Measurements from ENCODE around the gene CTBP1.

The CTBP1 gene

DNA sequence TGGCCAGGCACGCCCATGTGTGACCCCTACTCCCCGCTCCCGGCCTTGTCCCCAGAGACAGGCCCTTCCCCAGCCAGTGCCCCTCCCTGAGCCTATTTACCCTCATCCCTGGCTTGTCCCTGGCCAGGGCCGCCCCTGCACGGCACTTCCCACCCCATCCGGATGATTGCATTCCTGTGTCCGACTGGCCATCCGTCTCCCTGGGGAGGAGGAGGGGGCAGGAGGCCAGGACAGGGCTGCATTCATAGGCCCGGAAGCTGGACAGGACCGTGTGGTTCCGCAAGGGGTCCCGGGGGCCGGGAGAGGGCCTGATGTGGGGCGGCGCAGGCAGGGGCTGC, 22.8 kb downstream of the CTBP1 start:
- Histone ChIP-seq H4K20me1 (ENCODE audit: insufficient read depth, low read length, poor library complexity, severe bottlenecking) (peaks cover 4% of the 10 kb centered on the region), H3K9me3 (ENCODE audit: insufficient read depth, low read depth, low read length) (no peaks in the 10 kb centered on the region), H2AFZ (ENCODE audit: low read length) (no peak overlapping the region), H3K9ac (ENCODE audit: low read depth, low read length, poor library complexity, severe bottlenecking) (no peak overlapping the region), H3K9me2 (replicated peaks; ENCODE audit: low read depth, low read length) (no peaks in the 10 kb centered on the region), H3K36me3 (ENCODE audit: insufficient read depth, low read length) (peaks cover 75% of the 10 kb centered on the region; the same call in 1 of the 2 replicates), H3K4me2 (ENCODE audit: low read depth, low read length, poor library complexity, severe bottlenecking) (no peak overlapping the region), H3K4me3 (ENCODE audit: low read length, poor library complexity, severe bottlenecking) (no peak overlapping the region), H3K79me2 (ENCODE audit: insufficient read depth, low read length) (no peaks in the 10 kb centered on the region; the same call in 1 of the 2 replicates), H3K4me1 (ENCODE audit: insufficient read depth, low read length, poor library complexity, severe bottlenecking) (no peaks in the 10 kb centered on the region), H3K27me3 (ENCODE audit: insufficient read depth, low read length, poor library complexity, severe bottlenecking) (no peaks in the 10 kb centered on the region), H3F3A (ENCODE audit: low read depth) (no peaks in the 10 kb centered on the region)
- TF ChIP-seq, protein P1, sequence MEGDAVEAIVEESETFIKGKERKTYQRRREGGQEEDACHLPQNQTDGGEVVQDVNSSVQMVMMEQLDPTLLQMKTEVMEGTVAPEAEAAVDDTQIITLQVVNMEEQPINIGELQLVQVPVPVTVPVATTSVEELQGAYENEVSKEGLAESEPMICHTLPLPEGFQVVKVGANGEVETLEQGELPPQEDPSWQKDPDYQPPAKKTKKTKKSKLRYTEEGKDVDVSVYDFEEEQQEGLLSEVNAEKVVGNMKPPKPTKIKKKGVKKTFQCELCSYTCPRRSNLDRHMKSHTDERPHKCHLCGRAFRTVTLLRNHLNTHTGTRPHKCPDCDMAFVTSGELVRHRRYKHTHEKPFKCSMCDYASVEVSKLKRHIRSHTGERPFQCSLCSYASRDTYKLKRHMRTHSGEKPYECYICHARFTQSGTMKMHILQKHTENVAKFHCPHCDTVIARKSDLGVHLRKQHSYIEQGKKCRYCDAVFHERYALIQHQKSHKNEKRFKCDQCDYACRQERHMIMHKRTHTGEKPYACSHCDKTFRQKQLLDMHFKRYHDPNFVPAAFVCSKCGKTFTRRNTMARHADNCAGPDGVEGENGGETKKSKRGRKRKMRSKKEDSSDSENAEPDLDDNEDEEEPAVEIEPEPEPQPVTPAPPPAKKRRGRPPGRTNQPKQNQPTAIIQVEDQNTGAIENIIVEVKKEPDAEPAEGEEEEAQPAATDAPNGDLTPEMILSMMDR (conservative IDR thresholded peaks at IDR 0.05; ENCODE audit: low read length) = no peak
- TF ChIP-seq EZH2phosphoT487 (IDR thresholded peaks at IDR 0.05; ENCODE audit: borderline replicate concordance) = no peak

DNA sequence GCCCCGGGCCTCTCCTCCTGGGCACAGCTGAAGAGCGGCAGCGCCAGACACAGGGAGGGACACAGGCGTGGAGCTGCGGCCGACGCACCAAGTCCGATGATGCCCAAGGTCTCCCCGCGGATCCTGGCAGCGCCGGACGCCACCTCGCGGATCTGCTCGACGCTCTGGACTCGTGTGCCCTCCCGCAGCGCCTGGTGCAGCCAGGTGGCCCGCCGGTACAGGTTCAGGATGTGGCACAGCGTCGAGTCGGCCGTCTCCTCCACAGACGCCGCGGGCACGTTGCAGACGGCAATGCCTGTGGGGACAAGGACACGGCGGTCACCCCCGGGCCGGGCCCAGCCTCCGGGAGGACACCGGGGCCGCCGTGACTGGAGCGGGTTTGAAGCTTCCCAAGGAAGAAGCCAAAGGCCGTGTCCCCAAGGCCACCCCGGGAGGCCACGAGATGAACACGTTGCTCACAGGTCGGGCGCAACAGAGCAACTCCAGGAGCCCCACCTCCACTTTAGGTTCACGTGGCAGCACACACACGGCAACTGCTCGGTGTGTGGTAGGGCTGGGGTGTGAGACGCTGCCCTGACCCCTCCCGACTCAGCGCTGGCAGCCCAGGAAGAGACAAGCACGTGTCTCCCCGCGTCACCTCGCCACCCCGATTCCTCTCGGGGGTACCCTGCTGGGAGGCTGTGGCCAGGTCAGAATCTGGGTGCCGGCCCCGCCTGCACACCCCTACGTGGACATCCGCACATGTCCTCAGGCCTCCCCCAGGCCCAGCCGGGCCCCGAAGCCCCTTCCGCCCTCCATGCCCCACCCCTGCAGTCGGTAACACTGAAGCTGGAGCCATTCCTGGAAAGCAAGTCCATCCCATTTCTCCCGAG, 23.4 kb downstream of the CTBP1 start:
- no peak overlapping the region for H3K9ac ChIP-seq (ENCODE audit: low read depth, low read length, poor library complexity, severe bottlenecking)
- no peak overlapping the region for H3K4me3 ChIP-seq (ENCODE audit: low read length, poor library complexity, severe bottlenecking)
- H3K36me3 ChIP-seq (ENCODE audit: insufficient read depth, low read length) = peaks cover 72% of the 10 kb centered on the region; the same call in 1 of the 2 replicates
- TF ChIP-seq EZH2phosphoT487 (IDR thresholded peaks at IDR 0.05; ENCODE audit: borderline replicate concordance) = no peak
- TF ChIP-seq, protein P1 (conservative IDR thresholded peaks at IDR 0.05; ENCODE audit: low read length) = no peak
- no peaks in the 10 kb centered on the region for H3K9me2 ChIP-seq (replicated peaks; ENCODE audit: low read depth, low read length)
- no peaks in the 10 kb centered on the region for H3F3A ChIP-seq (ENCODE audit: low read depth)
- no peaks in the 10 kb centered on the region for H3K27me3 ChIP-seq (ENCODE audit: insufficient read depth, low read length, poor library complexity, severe bottlenecking)
- H4K20me1 ChIP-seq (ENCODE audit: insufficient read depth, low read length, poor library complexity, severe bottlenecking) = peaks cover 4% of the 10 kb centered on the region
- H3K9me3 ChIP-seq (ENCODE audit: insufficient read depth, low read depth, low read length) = no peaks in the 10 kb centered on the region
- H3K4me1 ChIP-seq (ENCODE audit: insufficient read depth, low read length, poor library complexity, severe bottlenecking) = no peaks in the 10 kb centered on the region
- no peak overlapping the region for H2AFZ ChIP-seq (ENCODE audit: low read length)
- H3K4me2 ChIP-seq (ENCODE audit: low read depth, low read length, poor library complexity, severe bottlenecking) = no peak overlapping the region
- no peaks in the 10 kb centered on the region; the same call in 1 of the 2 replicates for H3K79me2 ChIP-seq (ENCODE audit: insufficient read depth, low read length)

DNA sequence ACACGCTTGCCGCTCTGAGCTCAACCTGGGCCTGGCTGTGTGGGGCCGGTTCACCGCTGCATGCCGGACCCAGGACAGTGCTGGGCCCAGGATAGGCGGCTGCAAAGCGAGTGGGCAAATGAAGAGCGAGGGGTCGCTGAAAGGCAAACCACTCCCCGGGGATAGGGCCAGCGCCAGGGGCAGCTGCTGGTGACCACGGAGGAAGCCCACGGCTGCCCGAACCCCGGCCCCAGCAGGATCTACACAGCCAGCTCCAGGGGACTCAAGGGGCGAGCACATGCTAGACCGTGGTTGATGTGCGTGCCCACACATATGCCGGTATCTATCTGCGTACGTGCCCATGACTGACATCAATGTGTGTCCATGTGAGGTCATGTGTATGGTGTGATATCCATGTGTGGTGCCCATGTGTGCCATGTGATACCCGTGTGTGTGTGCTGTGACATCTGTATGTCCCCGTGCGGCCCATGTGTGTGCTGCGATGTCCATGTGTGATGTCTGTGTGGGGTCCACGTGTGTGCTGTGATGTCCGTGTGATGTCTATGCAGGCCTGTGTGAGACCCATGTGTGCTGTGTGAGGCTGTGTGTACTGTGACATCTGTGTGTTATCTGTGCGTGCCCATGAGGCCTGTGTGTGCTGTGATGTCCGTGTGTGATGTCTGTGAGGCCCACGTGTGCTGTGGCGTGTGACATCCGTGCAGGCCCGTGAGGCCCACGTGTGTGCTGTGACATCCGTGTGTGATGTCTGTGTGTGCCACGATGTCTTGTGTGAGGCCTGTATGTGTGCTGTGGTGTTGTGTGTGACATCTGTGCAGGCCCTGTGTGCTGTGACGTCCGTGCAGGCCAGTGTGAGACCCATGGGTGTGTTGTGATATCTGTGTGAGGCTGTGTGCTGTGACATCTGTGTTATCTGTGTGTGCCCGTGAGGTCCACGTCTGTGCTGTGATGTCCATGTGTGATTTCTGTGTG, 24.8 kb downstream of the CTBP1 start:
- H3K4me3 ChIP-seq (ENCODE audit: low read length, poor library complexity, severe bottlenecking) = no peak overlapping the region
- TF ChIP-seq EZH2phosphoT487 (IDR thresholded peaks at IDR 0.05; ENCODE audit: borderline replicate concordance) = no peak
- TF ChIP-seq, protein P1 (conservative IDR thresholded peaks at IDR 0.05; ENCODE audit: low read length) = no peak
- H3K27me3 ChIP-seq (ENCODE audit: insufficient read depth, low read length, poor library complexity, severe bottlenecking) = no peaks in the 10 kb centered on the region
- no peak overlapping the region for H3K9ac ChIP-seq (ENCODE audit: low read depth, low read length, poor library complexity, severe bottlenecking)
- peaks cover 59% of the 10 kb centered on the region; the same call in 1 of the 2 replicates for H3K36me3 ChIP-seq (ENCODE audit: insufficient read depth, low read length)
- H3K4me2 ChIP-seq (ENCODE audit: low read depth, low read length, poor library complexity, severe bottlenecking) = no peak overlapping the region
- peaks cover 4% of the 10 kb centered on the region for H3K4me1 ChIP-seq (ENCODE audit: insufficient read depth, low read length, poor library complexity, severe bottlenecking)
- peaks cover 9% of the 10 kb centered on the region for H4K20me1 ChIP-seq (ENCODE audit: insufficient read depth, low read length, poor library complexity, severe bottlenecking)
- no peaks in the 10 kb centered on the region for H3K79me2 ChIP-seq (ENCODE audit: insufficient read depth, low read length)
- no peaks in the 10 kb centered on the region for H3K9me2 ChIP-seq (replicated peaks; ENCODE audit: low read depth, low read length)
- H2AFZ ChIP-seq (ENCODE audit: low read length) = no peak overlapping the region
- H3K9me3 ChIP-seq (ENCODE audit: insufficient read depth, low read depth, low read length) = no peaks in the 10 kb centered on the region
- no peaks in the 10 kb centered on the region for H3F3A ChIP-seq (ENCODE audit: low read depth)
